NCI-H2029 (cell line): ENCODE measurements around the gene C12orf43.
A peak's percentile ranks its signal among the peaks of the same experiment; 100 is the strongest.

Experiments used
- DNase-seq: peaks from one replicate; lab custom pipeline; 2025; lab: John Stamatoyannopoulos, UW

The C12orf43 gene

DNA sequence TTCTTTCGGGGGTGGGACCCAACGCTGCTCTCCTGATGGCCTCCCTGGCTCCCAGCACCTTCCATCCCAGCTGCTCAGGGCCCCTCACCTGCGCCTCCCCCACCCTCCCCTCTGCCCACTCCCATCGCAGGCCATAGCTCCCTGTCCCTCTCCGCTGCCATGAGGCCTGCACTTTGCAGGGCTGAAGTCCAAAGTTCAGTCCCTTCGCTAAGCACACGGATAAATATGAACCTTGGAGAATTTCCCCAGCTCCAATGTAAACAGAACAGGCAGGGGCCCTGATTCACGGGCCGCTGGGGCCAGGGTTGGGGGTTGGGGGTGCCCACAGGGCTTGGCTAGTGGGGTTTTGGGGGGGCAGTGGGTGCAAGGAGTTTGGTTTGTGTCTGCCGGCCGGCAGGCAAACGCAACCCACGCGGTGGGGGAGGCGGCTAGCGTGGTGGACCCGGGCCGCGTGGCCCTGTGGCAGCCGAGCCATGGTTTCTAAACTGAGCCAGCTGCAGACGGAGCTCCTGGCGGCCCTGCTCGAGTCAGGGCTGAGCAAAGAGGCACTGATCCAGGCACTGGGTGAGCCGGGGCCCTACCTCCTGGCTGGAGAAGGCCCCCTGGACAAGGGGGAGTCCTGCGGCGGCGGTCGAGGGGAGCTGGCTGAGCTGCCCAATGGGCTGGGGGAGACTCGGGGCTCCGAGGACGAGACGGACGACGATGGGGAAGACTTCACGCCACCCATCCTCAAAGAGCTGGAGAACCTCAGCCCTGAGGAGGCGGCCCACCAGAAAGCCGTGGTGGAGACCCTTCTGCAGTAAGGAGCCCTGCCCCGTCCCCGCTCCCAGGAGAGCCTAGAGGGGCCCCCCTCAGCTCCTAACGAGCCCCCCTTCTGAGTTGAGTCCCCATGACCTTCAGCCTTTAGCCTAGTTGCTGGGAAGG lies 37.7 kb downstream of the C12orf43 start, which contains the start of gene HNF1A:
Gene HNF1A (plus strand): TSS at position 248 of the 924 bp plus-strand sequence. CDS start 226 bp downstream, at position 474.
- no peak for DNase-seq

GRCh38 chr12:120977531-120978295 lies 38.6 kb downstream of the C12orf43 start:
- no peak for DNase-seq

- DNase-seq: peak; percentile 4
Observed at GRCh38 chr12:120972870-120973543, 43.3 kb downstream of the C12orf43 start.

GRCh38 chr12:120971299-120972180 lies 44.7 kb downstream of the C12orf43 start:
- DNase-seq: no peak

- DNase-seq: no peak
Observed at GRCh38 chr12:120970310-120970709, 46.0 kb downstream of the C12orf43 start.

DNA sequence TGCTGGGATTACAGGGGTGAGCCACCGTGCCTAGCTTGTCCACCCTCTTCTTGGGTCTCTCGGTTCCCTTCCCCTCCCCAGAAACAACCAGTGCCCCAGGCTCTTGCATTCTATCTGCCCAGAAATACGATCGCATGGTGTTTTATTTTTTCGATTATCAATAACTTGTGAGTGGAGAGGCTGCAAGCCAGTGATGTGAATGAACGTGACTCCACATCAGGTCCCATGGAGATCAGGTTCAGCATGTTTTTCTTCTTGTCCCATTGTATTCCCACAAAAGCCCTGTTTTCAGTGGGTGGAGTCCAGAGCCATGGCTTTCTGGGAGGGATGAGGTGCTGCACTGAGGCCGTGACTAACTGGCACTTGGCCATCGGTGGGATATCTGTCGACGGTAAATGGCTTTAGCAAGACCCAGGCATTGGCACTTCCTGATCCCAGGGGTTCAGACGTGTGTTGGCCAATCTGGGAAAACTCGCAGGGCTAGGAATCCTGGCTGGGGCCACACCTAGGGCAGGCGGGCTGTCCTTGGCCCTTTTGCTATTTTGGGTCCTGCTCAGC lies 50.7 kb downstream of the C12orf43 start:
- no peak for DNase-seq

GRCh38 chr12:120964298-120964697 lies 52.0 kb downstream of the C12orf43 start:
- DNase-seq: no peak

GRCh38 chr12:120962532-120963020 lies 53.7 kb downstream of the C12orf43 start:
- DNase-seq: no peak

DNA sequence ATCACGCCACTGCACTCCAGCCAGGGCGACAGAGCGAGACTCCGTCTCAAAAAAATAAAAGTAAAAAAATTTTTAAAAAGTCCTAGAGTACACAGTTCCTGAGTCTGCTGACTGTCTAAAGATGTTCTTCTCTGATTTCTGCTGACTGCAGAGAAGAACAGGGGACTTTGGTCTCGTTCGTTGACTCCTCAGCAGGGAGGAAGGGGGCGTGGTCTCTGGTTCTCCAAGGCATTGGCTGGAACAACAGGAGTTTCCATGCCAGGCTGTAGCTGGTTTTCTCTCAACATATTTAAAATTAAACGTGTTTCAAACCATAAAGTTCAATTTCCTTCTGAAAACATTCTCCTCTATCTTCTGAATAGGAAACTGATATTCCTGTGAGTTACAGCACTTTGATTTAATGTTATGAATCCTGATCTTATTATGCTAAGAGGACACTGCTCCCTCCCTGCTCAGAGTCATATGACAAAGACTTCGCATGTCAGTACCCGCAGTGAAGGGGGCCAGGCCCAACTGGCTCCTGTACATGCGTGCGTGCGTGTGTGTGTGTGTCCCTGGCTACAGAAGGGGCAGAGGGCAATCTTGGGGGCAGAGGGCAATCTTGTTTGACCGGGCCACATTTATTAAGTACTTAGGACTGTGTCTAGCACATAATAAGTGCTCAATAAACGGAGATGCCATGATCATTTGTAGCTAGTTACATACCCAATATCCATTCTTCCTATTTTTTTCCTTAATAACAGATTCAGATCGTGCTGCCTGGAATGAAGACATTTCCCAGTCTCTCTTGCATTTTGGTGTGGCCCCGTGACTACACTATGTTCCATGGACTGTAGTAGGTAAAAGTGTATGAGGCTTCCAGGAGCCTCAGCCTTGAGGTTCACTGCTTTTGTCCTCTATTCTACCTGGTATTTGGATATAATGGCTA lies 54.4 kb downstream of the C12orf43 start:
- DNase-seq: no peak

DNA sequence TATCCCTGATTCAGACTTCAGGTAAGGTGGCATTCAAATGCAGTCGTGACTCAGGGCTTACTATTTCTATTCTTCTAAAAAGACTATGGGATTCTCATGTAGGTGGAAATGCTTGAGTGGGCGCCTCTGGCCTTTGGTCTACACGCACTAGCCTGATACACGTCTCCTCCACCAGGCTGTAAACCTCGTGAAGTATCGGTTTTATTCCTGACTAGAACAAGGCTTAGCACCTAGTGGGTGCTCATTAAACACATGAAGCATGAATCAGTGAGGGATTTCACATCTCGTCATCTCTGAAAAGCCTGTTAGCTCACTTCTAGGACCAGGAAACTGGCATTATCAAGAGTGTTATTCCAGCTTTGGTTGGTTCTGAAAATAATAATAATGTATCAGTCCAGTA lies 55.6 kb downstream of the C12orf43 start:
- DNase-seq: no peak

DNA sequence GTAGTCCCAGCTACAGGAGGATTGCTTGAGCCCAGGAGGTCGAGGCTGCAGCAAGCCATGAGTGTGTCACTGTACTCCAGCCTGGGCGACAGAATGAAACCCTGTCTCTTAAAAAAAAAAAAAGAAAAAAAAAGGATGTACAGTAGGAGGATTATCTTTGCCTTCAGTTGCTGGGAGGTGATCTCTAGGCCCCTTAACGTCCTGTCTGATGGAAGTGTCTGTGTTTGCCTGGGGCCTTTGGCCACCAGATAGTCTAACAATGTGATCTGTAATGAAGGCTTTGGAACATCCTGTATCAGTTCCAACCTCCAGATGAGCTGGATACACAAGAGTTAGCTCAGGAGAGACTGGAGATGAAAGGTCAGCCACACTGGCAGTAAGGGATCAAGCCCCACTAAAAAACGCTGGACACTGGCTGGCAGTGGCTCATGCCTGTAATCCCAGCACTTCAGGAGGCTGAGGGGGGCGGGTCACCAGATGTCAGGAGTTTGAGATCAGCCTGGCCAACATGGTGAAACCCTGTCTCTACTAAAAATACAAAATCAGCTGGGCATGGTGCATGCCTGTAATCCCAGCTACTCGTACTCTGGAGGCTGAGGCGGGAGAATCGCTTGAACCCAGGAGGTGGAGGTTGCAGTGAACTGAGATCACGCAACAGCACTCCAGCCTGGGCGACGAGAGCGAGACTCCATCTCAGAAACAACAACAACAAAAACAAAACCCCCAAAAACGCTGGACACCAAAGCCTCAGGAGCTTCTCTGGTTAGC lies 57.0 kb downstream of the C12orf43 start:
- no peak for DNase-seq

DNA sequence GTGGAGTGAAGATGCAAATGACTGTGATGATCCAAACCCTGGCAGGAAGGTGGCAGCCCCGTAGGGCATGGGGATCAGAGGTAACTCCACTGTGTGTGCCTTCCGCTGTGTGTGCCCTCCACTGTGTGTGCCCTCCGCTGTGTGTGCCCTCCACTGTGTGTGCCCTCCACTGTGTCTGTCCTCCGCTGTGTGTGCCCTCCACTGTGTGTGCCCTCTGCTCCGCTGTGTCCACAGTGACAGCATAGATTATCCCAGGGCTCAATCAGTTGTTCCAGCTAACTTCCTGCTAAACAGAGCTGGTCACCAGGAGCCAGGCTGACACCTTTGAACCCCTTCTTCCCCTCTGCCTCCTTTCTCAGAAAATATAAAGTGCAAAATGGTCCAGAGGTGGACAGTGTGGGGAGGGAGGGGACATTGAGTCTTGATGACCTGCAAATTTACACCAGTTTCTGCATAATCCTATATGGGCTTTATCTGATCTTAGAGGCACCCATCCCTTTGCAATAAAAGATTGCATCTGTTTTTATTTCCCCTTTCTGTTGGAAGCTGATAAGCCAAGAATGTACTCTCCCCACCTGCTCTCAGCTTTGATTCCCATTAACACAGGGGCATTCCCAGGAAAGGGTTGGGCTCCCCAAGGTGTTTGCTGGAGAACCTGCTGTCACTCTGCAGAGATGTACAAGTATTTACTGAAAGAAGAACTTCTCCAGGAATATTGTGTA lies 59.5 kb downstream of the C12orf43 start:
- DNase-seq: no peak

GRCh38 chr12:120955232-120955631 lies 61.1 kb downstream of the C12orf43 start:
- DNase-seq: no peak

GRCh38 chr12:120950807-120951206 lies 65.5 kb downstream of the C12orf43 start:
- DNase-seq: no peak
